Measurements from ENCODE around the gene CALN1. TPM values are rescaled to one million over a fixed set of nuclear protein-coding genes. Genes with fewer than 3 reads are reported as not detected.
"Not testable (repeated sequence)": the region's sequence is repeated elsewhere in the genome, so short reads cannot be mapped to it uniquely, and the experiment has no call there.

Gene CALN1
- total and polyA plus RNA-seq, 12 donors = not detected

DNA sequence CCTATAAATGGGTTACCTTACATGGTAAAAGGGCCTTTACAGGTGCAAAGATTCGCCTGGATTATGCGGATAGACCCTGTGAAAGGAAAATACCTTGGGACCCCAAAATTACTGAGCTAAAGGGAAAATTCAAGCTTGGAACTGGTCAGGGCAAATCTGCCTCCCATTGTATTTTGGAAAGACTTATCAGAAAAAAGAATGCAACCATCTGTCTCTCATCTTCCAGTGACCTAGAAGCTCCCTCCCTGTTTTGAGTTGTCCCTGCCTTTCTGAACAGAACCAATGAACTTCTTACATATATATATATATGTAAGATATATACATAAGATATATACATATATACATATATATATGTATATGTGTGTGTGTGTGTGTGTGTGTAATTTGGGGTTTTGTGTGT is 583.8 kb downstream of the CALN1 start:
- Histone ChIP-seq H3K4me1 (no peaks in the 10 kb centered on the region), H3K27ac (no peak overlapping the region), H3K4me3 (no peak overlapping the region), H3K36me3 (no peaks in the 10 kb centered on the region), H3K27me3 (no peaks in the 10 kb centered on the region), H3K9me3 (peaks cover 0 to 9% (median 0%) of the 10 kb centered on the region in 11 donors)
- WGBS, 2 donors = 79 to 81% methylated on average over 2 of the region's 2 CpGs
- DNase-seq (no peak), ATAC-seq (no peak)
- intact Hi-C loops (cut with DNase I) = no loop called here
- TF ChIP-seq, protein P1, sequence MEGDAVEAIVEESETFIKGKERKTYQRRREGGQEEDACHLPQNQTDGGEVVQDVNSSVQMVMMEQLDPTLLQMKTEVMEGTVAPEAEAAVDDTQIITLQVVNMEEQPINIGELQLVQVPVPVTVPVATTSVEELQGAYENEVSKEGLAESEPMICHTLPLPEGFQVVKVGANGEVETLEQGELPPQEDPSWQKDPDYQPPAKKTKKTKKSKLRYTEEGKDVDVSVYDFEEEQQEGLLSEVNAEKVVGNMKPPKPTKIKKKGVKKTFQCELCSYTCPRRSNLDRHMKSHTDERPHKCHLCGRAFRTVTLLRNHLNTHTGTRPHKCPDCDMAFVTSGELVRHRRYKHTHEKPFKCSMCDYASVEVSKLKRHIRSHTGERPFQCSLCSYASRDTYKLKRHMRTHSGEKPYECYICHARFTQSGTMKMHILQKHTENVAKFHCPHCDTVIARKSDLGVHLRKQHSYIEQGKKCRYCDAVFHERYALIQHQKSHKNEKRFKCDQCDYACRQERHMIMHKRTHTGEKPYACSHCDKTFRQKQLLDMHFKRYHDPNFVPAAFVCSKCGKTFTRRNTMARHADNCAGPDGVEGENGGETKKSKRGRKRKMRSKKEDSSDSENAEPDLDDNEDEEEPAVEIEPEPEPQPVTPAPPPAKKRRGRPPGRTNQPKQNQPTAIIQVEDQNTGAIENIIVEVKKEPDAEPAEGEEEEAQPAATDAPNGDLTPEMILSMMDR (IDR thresholded peaks at IDR 0.05) = no peak

DNA sequence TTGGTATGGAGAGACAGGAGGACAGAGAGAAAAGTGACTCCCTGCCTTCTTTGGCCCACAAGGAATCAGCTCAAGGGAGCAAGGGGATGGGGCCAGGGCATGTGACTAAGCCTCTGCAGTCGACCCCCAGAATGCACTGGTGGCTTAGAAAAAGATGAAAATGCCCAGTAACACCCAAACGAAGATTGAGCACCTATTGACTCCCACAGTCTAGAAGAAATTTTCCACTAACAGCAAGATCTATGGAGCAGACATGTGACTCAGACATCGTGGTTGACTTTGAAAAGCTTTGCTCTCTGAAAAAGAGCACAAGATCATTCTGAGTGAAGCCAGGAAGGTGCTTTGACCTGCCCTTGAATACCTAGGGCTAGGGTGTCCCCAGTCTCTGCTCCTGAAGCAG is 586.0 kb downstream of the CALN1 start:
- TF ChIP-seq, protein P1 (IDR thresholded peaks at IDR 0.05) = no peak
- H3K27ac ChIP-seq = no peak overlapping the region
- no peak for ATAC-seq
- peaks cover 0 to 9% (median 0%) of the 10 kb centered on the region in 11 donors for H3K9me3 ChIP-seq
- H3K27me3 ChIP-seq = no peaks in the 10 kb centered on the region
- intact Hi-C loops (cut with DNase I) = no loop called here
- WGBS, 2 donors = 67 to 68% methylated on average over 3 of the region's 3 CpGs
- H3K36me3 ChIP-seq = no peaks in the 10 kb centered on the region
- H3K4me1 ChIP-seq = no peaks in the 10 kb centered on the region
- DNase-seq = no peak
- H3K4me3 ChIP-seq = no peak overlapping the region

DNA sequence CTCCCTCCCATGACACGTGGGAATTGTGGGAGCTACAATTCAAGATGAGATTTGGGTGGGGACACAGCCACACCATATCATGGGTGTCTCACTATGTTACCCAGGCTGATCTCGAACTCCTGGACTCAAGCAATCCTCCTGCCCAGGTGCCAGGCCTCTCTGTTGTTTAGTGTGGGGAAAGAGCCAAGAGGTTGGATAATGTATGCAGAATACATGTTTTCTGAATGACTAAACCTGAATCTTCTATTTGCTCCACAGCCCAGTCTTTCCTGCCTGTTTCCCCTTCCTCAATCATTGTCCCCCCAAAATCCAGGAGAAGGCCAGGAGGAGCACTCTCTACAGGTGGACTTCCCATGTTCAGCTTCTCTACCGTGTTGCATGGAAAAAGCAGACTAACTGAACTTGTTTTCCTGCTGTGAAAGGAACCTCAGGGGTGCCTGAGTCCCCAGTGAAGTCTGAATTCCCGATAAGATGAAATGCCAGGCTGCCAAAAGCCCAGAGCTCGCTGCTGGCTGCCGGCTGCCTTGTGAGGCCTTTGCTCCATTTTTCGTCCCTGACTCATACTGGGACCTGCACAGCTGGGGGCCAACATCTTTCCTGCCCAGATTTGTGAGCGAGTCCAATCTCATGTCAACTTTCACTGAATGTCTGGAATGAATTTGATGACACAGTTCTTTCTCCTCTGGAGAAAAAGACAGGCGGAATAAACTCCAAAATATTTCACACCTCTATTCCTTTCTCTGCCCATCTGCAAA is 588.0 kb downstream of the CALN1 start:
- no peak for DNase-seq
- intact Hi-C loops (cut with DNase I) = no loop called here

DNA sequence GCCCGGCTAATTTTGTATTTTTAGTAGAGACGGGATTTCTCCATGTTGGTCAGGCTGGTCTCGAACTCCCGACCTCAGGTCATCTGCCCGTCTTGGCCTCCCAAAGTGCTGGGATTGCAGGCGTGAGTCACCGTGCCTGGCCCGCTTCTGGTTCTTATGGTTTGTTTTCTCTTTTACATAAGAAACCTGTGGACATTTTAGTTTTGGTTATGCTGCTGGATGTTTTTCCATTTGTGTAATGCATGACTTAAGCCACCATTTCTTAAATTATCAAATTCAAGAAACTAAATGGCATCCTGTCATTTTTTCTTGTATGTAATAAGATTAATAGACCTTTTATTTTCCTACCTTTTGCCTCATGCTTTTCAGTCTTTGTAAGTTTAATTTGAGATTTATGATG is 589.7 kb downstream of the CALN1 start:
- ATAC-seq; H3K4me1 ChIP-seq; DNase-seq; H3K36me3 ChIP-seq; H3K4me3 ChIP-seq; H3K27me3 ChIP-seq; intact Hi-C loops (cut with DNase I); H3K27ac ChIP-seq: not testable (repeated sequence)
- peaks cover 0 to 20% (median 0%) of the 10 kb centered on the region in 11 donors for H3K9me3 ChIP-seq
- WGBS, 2 donors = 93 to 94% methylated on average over 8 of the region's 8 CpGs

More for the DNA sequence above, 588.0 kb downstream of the CALN1 start:
- Histone ChIP-seq H3K4me1 (no peaks in the 10 kb centered on the region), H3K9me3 (peaks cover 0 to 13% (median 0%) of the 10 kb centered on the region in 11 donors), H3K27ac (no peak overlapping the region), H3K27me3 (no peaks in the 10 kb centered on the region), H3K4me3 (no peak overlapping the region), H3K36me3 (no peaks in the 10 kb centered on the region)
- no peak for ATAC-seq
- TF ChIP-seq, protein P1 (IDR thresholded peaks at IDR 0.05) = no peak
- 55 to 59% methylated on average over 9 of the region's 9 CpGs for WGBS, 2 donors

DNA sequence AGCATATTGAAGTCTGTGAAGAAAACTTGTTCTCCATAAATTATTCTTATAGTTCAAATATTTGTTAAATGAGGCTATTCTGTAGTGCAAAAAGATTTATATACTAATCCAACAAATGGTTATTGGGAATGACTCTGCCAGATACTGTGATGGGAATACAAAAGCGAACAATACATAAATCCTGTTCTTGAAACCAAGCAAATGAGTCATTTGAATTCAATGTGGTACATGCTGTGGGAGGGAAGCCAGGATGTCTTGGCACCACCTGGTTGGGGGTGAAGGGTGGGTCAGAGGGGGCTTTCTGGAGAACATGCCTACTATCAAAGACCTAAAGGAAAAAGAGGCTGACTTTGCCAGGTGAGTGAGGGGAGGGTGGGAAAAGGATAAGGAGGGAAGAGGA is 594.2 kb downstream of the CALN1 start:
- Histone ChIP-seq H3K4me1 (no peaks in the 10 kb centered on the region), H3K27me3 (peaks cover 0 to 4% (median 0%) of the 10 kb centered on the region in 7 donors), H3K4me3 (no peak overlapping the region), H3K27ac (no peak overlapping the region), H3K9me3 (peaks cover 0 to 11% (median 0%) of the 10 kb centered on the region in 11 donors), H3K36me3 (no peaks in the 10 kb centered on the region)
- 85 to 100% methylated on average over 1 of the region's 1 CpG for WGBS, 2 donors
- TF ChIP-seq, protein P1 (IDR thresholded peaks at IDR 0.05) = no peak
- intact Hi-C loops (cut with DNase I) = no loop called here
- ATAC-seq (no peak), DNase-seq (no peak)

All from heart right ventricle (tissue), 16 donors.